GM13976 (cell line): ENCODE data around the gene ZFYVE16.

Experiments used
- DNase-seq: peaks from one replicate; pipeline ENCODE4 v3.0.0; 2012; ENCODE audit warnings: low spot score
- in situ Hi-C: fragments of 300-500 bp; cut with MboI; formaldehyde crosslinking; loops from one replicate; pipeline ENCODE4 v1.12.0; 2022; ENCODE audit warnings: low sequenced_read_pairs, mixed read lengths, inconsistent platforms; ENCODE audit not compliant: unreplicated experiment
- TF ChIP-seq, protein P1 (sequence below): IDR thresholded peaks from 2 replicates; pipeline ENCODE4 v1.5.1; 2012; ENCODE audit warnings: borderline replicate concordance, mild to moderate bottlenecking; ENCODE audit not compliant: insufficient read depth; ENCODE audit errors: extremely low read depth, missing control alignments, control extremely low read depth

Gene ZFYVE16

DNA sequence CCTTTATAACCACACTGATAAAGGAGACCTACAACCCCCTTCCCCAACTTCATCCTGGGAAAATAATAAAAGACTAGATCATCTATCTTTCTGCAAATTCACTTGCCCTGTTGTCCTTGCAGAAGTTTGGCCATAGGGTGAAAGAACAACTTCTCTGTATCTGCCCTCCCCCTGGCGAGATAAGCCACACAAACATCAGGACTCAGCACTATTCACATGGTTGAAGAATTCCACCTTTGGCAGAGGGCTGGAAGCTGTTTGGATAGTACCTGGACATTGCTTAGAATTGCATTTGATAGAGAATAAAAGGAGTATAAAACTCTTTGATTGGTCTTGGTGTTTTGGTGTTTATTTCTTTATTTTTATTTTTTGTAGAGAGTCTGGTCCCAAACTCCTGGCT is 97.0 kb downstream of the ZFYVE16 start:
- no peak for DNase-seq
- TF ChIP-seq, protein P1, sequence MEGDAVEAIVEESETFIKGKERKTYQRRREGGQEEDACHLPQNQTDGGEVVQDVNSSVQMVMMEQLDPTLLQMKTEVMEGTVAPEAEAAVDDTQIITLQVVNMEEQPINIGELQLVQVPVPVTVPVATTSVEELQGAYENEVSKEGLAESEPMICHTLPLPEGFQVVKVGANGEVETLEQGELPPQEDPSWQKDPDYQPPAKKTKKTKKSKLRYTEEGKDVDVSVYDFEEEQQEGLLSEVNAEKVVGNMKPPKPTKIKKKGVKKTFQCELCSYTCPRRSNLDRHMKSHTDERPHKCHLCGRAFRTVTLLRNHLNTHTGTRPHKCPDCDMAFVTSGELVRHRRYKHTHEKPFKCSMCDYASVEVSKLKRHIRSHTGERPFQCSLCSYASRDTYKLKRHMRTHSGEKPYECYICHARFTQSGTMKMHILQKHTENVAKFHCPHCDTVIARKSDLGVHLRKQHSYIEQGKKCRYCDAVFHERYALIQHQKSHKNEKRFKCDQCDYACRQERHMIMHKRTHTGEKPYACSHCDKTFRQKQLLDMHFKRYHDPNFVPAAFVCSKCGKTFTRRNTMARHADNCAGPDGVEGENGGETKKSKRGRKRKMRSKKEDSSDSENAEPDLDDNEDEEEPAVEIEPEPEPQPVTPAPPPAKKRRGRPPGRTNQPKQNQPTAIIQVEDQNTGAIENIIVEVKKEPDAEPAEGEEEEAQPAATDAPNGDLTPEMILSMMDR: no peak
- in situ Hi-C loops: no loop called here

DNA sequence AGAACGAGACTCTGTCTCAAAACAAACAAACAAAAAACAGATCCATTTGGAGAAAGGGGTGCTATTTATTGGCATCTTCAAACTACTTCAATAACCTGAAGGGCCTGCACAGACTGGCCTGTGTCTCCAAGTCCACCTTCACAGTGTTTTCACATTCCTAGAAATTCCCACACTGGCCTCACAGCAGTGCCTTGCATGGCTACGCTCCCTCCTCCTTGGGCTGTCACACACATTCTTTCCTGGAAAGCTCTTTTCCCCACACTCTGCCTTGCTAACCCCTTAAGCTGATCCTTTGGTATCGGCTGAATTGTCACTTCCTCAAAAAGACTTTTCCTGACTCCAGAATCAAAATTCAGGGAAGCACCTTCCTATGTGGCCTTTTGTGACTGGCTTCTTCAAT is 99.8 kb downstream of the ZFYVE16 start:
- TF ChIP-seq, protein P1: no peak
- in situ Hi-C loops: no loop called here
- no peak for DNase-seq

DNA sequence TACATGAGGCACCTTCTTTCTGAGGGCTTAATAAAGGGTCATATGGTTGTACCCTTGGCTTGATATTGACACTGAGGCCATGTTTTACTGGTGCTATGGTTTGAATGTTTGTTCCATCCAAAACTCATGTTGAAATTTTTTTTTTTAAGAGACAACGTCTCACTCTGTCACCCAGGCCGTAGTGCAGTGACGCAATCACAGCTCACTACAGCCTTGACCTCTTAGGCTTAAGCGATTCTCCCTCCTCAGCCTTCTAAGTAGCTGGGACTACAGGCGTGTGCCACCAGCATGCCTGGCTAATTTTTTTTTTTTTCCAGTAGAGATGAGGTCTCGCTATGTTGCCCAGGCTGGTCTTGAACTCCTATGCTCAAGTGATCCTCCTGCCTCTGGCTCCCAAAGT is 101.0 kb downstream of the ZFYVE16 start:
- TF ChIP-seq, protein P1: no peak
- in situ Hi-C loops: no loop called here
- DNase-seq: no peak

DNA sequence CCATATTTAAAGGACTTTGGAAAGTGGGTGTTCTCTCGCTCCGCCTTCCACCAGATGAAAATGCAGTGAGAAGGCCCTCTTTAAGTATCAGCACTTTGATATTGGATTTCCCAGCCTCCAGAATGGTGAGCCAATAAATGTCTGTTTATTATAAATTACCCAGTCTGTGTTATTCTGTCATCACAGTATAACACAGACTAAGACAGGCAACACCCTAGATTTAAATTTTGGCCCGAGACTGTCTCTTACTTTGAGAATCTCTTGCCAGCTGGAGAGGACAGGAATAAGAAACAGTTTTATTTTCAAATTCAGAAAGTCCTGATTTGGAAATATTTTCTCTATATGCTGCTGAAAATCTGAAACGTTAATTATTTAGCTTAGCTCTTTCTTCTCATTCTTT is 101.5 kb downstream of the ZFYVE16 start:
- TF ChIP-seq, protein P1: no peak
- no peak for DNase-seq
- in situ Hi-C loops: no loop called here

DNA sequence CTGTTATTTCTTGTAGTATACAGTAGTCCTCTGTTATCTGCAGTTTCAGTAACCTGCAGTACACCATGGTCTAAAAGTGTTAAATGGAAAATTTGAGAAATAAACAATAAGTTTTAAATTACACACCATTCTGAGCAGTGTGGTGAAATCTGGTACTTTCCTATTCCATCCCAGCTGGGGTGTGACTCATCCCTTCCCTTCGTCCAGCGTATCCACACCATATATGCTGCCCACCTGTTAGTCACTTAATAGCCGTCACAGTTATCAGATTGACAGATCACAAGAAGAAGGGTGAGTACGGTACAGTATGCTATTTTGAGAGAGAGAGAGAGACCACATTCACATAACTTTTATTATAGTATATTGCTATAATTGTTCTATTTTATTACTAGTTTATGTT is 109.0 kb downstream of the ZFYVE16 start:
- in situ Hi-C loops: no loop called here
- no peak for DNase-seq

More for the DNA sequence above, 109.0 kb downstream of the ZFYVE16 start:
- TF ChIP-seq, protein P1: no peak
